Activated CD4-positive, alpha-beta T cell treated with anti-CD3 and anti-CD28 coated beads, Interleukin-2, amount 50 U/mL, for 16 hours (primary cell): ENCODE measurements around the gene IL17RA.

ENCODE experiments used
- DNase-seq: peaks from one replicate; pipeline ENCODE4 v3.0.0-alpha.2; 2020

IL17RA gene

GRCh38 chr22:17107547-17107810 is 22.7 kb downstream of the IL17RA start:
- DNase-seq: no peak

DNA sequence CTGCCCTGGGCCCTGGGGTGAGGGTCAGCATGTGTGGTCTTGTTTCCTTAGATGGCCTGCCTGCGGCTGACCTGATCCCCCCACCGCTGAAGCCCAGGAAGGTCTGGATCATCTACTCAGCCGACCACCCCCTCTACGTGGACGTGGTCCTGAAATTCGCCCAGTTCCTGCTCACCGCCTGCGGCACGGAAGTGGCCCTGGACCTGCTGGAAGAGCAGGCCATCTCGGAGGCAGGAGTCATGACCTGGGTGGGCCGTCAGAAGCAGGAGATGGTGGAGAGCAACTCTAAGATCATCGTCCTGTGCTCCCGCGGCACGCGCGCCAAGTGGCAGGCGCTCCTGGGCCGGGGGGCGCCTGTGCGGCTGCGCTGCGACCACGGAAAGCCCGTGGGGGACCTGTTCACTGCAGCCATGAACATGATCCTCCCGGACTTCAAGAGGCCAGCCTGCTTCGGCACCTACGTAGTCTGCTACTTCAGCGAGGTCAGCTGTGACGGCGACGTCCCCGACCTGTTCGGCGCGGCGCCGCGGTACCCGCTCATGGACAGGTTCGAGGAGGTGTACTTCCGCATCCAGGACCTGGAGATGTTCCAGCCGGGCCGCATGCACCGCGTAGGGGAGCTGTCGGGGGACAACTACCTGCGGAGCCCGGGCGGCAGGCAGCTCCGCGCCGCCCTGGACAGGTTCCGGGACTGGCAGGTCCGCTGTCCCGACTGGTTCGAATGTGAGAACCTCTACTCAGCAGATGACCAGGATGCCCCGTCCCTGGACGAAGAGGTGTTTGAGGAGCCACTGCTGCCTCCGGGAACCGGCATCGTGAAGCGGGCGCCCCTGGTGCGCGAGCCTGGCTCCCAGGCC is 23.7 kb downstream of the IL17RA start:
- no peak for DNase-seq

GRCh38 chr22:17109113-17109865 is 24.5 kb downstream of the IL17RA start:
- no peak for DNase-seq

DNA sequence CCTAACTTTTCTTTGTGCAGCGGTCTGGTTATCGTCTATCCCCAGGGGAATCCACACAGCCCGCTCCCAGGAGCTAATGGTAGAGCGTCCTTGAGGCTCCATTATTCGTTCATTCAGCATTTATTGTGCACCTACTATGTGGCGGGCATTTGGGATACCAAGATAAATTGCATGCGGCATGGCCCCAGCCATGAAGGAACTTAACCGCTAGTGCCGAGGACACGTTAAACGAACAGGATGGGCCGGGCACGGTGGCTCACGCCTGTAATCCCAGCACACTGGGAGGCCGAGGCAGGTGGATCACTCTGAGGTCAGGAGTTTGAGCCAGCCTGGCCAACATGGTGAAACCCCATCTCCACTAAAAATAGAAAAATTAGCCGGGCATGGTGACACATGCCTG is 25.2 kb downstream of the IL17RA start:
- no peak for DNase-seq

GRCh38 chr22:17110791-17111550 is 26.2 kb downstream of the IL17RA start:
- no peak for DNase-seq

DNA sequence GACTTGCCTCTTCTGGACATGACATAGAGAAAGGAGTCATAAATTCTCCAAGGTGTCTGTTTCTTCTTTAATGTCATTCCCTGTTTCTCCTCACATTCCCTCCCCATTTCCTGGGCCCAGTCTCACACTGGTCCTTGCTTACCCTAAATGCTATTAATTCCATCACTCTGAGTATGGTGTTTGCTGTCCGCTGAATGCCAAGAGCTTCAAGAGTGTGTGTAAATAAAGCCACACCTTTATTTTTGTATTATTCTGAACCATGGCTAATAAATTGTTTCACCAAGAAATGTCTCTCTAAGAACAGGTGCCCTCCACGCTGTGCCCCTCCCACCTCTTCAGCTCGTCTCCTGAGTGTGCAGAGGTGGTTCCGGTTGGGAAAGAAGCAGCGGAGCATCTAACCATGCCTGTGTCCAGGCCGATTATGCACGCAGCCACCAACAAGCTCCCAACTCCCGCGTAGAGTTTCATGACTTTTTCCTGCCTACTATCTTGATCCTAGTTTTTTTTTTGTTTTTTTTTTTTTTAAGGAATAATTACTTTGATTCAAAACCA is 27.8 kb downstream of the IL17RA start:
- no peak for DNase-seq

DNA sequence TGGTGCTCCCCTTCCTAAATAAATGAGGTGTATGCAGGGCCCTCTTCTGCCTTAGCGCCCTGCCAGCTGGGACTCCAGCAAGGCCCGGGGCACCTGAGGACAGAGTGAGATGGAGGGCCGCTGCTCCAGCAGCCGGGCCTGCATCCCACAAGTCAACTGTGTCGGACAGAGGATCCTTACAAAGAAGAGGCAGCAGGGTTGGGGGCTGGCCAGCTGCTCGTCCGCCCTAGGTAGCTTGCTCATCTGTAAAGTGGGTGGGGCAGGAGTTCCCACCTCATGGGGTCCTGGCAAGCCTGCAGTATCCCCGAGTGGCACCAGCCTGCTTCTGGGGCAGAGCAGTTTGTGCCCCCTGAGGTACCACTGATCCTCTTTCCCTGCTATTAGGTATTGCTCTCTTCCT is 28.8 kb downstream of the IL17RA start:
- no peak for DNase-seq

GRCh38 chr22:17114173-17114897 is 29.5 kb downstream of the IL17RA start:
- no peak for DNase-seq

- no peak for DNase-seq
Measured at GRCh38 chr22:17114898-17115235, 30.1 kb downstream of the IL17RA start.

- no peak for DNase-seq
Measured at GRCh38 chr22:17115236-17115635, 30.4 kb downstream of the IL17RA start.

GRCh38 chr22:17115945-17116565 is 31.3 kb downstream of the IL17RA start:
- no peak for DNase-seq

DNA sequence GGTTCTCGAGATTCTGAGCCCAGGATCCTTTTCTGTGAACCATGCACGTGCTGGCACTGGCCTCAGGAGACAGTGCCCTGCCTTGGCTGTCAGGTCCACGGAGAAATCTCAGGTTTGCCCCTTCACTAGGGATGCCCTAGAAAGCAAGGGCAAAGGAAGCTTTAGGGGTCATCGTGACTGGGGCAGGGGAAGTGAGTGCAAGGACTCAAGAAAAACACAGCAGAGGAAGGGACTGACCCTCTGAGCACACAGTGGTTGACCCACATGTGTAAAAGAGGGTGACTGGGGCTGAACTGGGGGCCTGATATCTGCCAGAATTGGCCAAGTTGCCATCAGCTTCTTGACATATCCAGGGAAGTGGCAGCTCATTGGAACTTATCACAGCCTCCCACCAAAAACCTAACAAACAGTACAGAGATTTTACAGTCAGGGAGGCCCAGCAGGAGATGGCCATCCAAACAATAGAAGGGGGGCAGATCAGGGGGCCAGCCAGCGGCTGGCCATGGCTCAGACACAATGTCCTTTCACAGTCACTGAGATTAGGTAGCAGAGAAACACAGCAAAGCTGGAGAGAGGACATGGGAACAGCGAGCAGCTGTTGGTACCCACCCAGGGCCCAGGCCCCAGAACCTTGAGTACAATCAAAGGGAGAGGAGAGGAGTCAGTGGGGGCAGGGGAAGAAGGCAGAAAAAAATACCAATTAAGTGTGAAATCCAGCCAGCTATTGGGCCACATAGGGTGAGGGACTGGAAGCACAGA is 32.0 kb downstream of the IL17RA start:
- DNase-seq: no peak

DNA sequence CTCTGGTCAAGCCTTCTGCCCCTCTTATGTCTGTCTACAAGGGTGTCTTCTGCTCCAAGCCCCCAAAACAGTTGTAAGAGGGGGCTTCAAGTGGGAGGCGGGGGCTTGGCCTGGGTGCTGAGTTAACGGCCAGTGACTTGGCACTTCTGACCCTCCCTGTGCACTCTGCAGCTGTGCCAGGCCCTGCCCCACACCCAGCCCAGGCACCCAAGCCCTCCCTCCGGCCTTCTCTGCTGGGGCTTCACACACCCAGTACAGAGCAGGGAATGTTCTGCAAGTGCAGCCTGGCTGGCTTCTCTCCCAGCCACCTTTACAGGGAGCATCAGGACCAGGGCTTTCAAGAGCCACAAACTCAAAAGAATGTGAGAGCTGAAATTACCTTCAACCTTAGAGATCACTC is 32.6 kb downstream of the IL17RA start:
- no peak for DNase-seq

GRCh38 chr22:17117890-17118289 is 33.1 kb downstream of the IL17RA start:
- DNase-seq: peak; percentile 17

GRCh38 chr22:17118342-17118741 is 33.5 kb downstream of the IL17RA start:
- no peak for DNase-seq

- no peak for DNase-seq
Measured at GRCh38 chr22:17119481-17120202, 34.8 kb downstream of the IL17RA start.

- DNase-seq: peak; percentile 32
Measured at GRCh38 chr22:17120281-17120680, 35.5 kb downstream of the IL17RA start.

DNA sequence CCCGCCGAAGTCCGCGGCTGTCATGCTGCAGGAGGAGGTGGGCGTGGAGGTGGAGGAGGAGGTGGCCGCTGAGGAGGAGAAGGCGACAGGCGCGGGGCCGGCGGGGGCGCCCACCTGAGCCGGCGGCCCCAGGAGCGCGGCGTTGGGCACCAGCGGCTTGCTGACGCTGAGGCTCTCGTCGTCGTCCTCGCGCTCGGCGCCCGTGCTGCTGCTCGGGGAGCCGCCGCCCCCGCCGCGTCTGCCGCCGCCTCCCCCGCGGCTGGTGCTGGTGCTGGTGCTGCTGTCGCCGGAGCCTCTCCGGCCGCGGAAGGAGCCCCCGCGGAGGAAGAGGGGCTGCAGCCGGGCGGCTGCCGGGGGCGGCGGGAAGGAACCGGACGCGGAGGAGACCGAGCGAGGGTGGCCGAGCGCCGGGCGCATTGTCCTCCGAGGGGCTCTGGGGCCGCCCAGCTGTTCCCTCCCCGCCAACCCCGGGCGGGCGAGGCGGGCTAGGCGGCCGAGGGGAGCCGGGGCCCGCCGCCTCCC is 36.0 kb downstream of the IL17RA start:
- DNase-seq: no peak

DNA sequence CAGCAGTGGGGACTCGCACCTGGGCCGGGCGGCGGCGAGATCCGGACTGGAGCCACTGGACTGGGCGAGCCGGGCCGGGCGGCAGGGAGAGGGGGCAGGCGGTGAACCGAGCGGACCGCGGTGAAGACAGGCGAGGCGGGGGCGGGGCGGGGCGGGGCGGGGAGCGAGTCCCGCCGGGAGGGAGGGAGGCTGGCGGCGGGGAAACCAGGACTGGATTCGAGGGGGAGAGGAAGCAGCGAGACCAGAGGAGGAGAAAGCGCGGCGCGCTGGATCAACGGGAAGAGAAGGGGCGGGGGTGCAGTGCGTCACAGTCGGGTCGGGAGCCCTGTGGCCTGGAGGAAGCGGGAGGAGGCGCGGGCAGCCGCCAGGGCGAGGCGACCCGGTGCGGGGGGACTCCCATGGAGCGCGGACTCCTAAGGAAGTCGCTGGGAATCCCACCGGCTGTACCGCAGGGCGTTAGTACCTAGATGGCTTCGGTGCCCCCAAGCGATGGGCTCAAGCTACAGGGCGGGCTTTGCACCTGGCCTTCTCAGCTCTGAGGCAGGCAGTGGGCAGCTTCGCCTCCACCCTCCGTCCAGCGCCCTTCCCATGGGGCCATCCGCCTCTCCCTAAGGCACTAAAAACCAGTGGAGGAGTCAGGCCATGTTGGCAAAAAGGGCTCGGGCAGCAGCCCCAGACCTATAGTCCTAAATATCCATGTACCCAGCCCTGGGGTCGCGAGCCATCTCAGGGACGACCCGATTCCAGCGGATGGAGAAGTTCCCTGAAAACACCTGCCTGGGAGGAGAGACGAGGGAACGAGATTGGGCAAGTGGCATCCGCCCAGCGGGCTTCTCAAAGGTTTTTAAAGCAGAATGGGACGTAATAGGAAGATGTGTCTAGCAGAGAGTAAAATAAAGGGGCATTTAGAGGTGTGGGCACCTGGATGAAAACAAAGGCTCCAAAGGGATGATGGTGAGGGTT is 36.7 kb downstream of the IL17RA start, which contains the start of gene TMEM121B:
TSS of gene TMEM121B (minus strand) at position 128 of the 963 bp plus-strand sequence. CDS start 233 bp downstream, outside the sequence.
- DNase-seq: no peak
